CD4-positive, alpha-beta memory T cell (primary cell): ENCODE measurements around the gene OR5K2. TPM values are rescaled to one million over a fixed set of nuclear protein-coding genes. Genes with fewer than 3 reads are reported as not detected.

ENCODE experiments used
- CTCF ChIA-PET: fragments of 350-600 bp; sonication (Branson Sonifier 250); formaldehyde crosslinking; loops from one replicate; lab custom pipeline; 2021; ENCODE audit warnings: inconsistent platforms; ENCODE audit not compliant: partially characterized antibody; lab: Charles Lee
- POLR2A ChIA-PET: fragments of 350-600 bp; sonication (Branson Sonifier 250); formaldehyde crosslinking; loops from one replicate; lab custom pipeline; 2021; ENCODE audit not compliant: partially characterized antibody; lab: Charles Lee
- DNase-seq, 5 donors: peaks; one replicate each; pipeline versions ENCODE4 v3.0.0 to v3.0.0-alpha.2; 2020 to 2022; ENCODE audit warnings: mixed read lengths in 1 of 5
- H3K27ac ChIP-seq: one replicate; pipeline ENCODE4 v1.7.0; 2013; ENCODE audit warnings: low read depth, low read length
- H3K27me3 ChIP-seq: 2 replicates; pipeline ENCODE4 v1.7.0; 2013; ENCODE audit warnings: mild to moderate bottlenecking, low read length, moderate library complexity; ENCODE audit not compliant: insufficient read depth
- H3K36me3 ChIP-seq: 2 replicates; pipeline ENCODE4 v1.7.0; 2013; ENCODE audit warnings: mild to moderate bottlenecking, low read length, moderate library complexity; ENCODE audit not compliant: insufficient read depth
- H3K4me1 ChIP-seq: 2 replicates; pipeline ENCODE4 v1.7.0; 2013; ENCODE audit warnings: mild to moderate bottlenecking, low read length, moderate library complexity; ENCODE audit not compliant: insufficient read depth
- H3K4me3 ChIP-seq, 2 donors: one replicate each; pipeline ENCODE4 v1.7.0; 2013; ENCODE audit warnings: low read length in 2 of 2, mild to moderate bottlenecking in 1 of 2
- H3K9me3 ChIP-seq, 2 donors: one replicate each; pipeline ENCODE4 v1.7.0; 2013; ENCODE audit warnings: low read length in 2 of 2, control low read depth in 1 of 2; ENCODE audit not compliant: control insufficient read depth in 1 of 2
- H3K27ac Mint-ChIP-seq, 7 donors: one replicate each; pipeline ENCODE4 v1.8.0; 2020 to 2021; ENCODE audit warnings: mixed read lengths in 7 of 7, mild to moderate bottlenecking in 6 of 7, inconsistent platforms in 3 of 7, moderate library complexity in 3 of 7
- H3K27me3 Mint-ChIP-seq, 2 donors: one replicate each; pipeline ENCODE4 v1.8.0; 2020 to 2021; ENCODE audit warnings: mixed read lengths in 2 of 2
- H3K36me3 Mint-ChIP-seq, 2 donors: one replicate each; pipeline ENCODE4 v1.8.0; 2020 to 2021; ENCODE audit warnings: mixed read lengths in 2 of 2, inconsistent platforms in 1 of 2, mild to moderate bottlenecking in 1 of 2
- H3K4me1 Mint-ChIP-seq, 4 donors: one replicate each; pipeline ENCODE4 v1.8.0; 2020 to 2021; ENCODE audit warnings: mixed read lengths in 4 of 4, mild to moderate bottlenecking in 1 of 4
- H3K4me3 Mint-ChIP-seq, 8 donors: one replicate each; pipeline ENCODE4 v1.8.0; 2020 to 2021; ENCODE audit warnings: mixed read lengths in 8 of 8, mild to moderate bottlenecking in 7 of 8, moderate library complexity in 6 of 8, inconsistent platforms in 3 of 8
- H3K9me3 Mint-ChIP-seq, 8 donors: one replicate each; pipeline ENCODE4 v1.8.0; 2020 to 2021; ENCODE audit warnings: mixed read lengths in 8 of 8, mild to moderate bottlenecking in 5 of 8, inconsistent platforms in 3 of 8, moderate library complexity in 1 of 8
- intact Hi-C: fragments of 100-400 bp; cut with micrococcal nuclease; formaldehyde crosslinking; loops from one replicate; pipeline ENCODE4 v1.15.1; 2023
- polyA plus RNA-seq, 2 donors: library from polyadenylated mRNA; unstranded; fragments of 300-500 nt; fragmentation: Illumina TruSeq; gene quantifications; one replicate each; pipeline ENCODE4 v1.2.3, GENCODE V29; 2021
- total RNA-seq, 2 experiments: library from RNA; stranded (reverse); gene quantifications; one replicate each; pipeline ENCODE4 v1.2.3, GENCODE V29; 2021

Gene OR5K2
- total and polyA plus RNA-seq, 4 experiments from 2014 or later: not detected

GRCh38 chr3:98529856-98530459, 32.5 kb downstream of the OR5K2 start:
- Mint-ChIP-seq H3K27me3 (no peaks in the 10 kb centered on the region), H3K4me3 (no peak overlapping the region), H3K36me3 (no peaks in the 10 kb centered on the region), H3K9me3 (peaks cover 0 to 2% (median 0%) of the 10 kb centered on the region in 8 donors), H3K27ac (peak overlapping the region in 2 of 7 donors; percentile 52 to 70), H3K4me1 (peaks cover 12 to 24% (median 16%) of the 10 kb centered on the region in 4 donors)
- H3K4me1 ChIP-seq: peaks cover 9% of the 10 kb centered on the region
- no peaks in the 10 kb centered on the region for H3K36me3 ChIP-seq
- no peak overlapping the region for H3K4me3 ChIP-seq
- no peak for DNase-seq
- no peak overlapping the region for H3K27ac ChIP-seq
- ChIA-PET POLR2A (interaction anchor here (1.7 to 10.7 kb wide), 2 partner anchors 25 to 34 kb away, joined by 4 to 163 read pairs; no protein-coding TSS in a partner anchor), CTCF (interaction anchor here (0.9 to 1.3 kb wide), 3 partner anchors 11 to 34 kb away, joined by 3 to 5 read pairs (median 4); no protein-coding TSS in a partner anchor)
- H3K9me3 ChIP-seq: no peaks in the 10 kb centered on the region
- intact Hi-C loops: no loop called here
- H3K27me3 ChIP-seq: no peaks in the 10 kb centered on the region

DNA sequence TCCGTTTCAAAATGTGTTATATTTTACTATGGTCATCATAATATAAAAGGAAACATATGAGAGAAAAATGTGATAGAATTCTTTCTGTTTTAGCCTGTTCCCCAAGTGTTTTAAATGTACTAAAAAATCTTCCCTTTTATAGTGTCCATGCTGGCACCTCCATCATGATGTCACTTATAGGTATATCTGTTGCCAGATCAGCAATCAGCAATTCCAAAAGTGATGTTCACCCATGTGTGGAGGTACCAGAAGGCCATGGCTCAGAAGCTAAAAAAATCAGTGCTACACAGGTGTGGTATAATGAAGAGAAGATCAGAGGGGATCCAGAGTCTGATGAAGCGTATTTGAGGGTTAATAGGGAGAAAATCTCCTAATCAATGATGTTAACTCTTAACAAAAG, 33.2 kb downstream of the OR5K2 start:
- H3K36me3 ChIP-seq: no peaks in the 10 kb centered on the region
- Mint-ChIP-seq H3K27me3 (no peaks in the 10 kb centered on the region), H3K4me1 (peaks cover 7 to 18% (median 15%) of the 10 kb centered on the region in 4 donors), H3K27ac (no peak overlapping the region), H3K9me3 (peaks cover 0 to 2% (median 0%) of the 10 kb centered on the region in 8 donors), H3K36me3 (no peaks in the 10 kb centered on the region), H3K4me3 (no peak overlapping the region)
- POLR2A ChIA-PET: interaction anchor here (1.7 to 10.7 kb wide), 2 partner anchors 25 to 34 kb away, joined by 4 to 163 read pairs; no protein-coding TSS in a partner anchor
- no peak for DNase-seq
- no peaks in the 10 kb centered on the region for H3K9me3 ChIP-seq
- H3K27me3 ChIP-seq: no peaks in the 10 kb centered on the region
- CTCF ChIA-PET: interaction anchor here (1.3 kb wide), 2 partner anchors 10 to 12 kb away, joined by 4 to 5 read pairs; no protein-coding TSS in a partner anchor
- no peak overlapping the region for H3K4me3 ChIP-seq
- intact Hi-C loops: no loop called here
- peaks cover 3% of the 10 kb centered on the region for H3K4me1 ChIP-seq
- H3K27ac ChIP-seq: no peak overlapping the region

- Mint-ChIP-seq H3K4me3 (peak within 1 kb of the TSS; percentile 44 to 89 (median 68)), H3K27ac (peak within 1 kb of the TSS in 6 of 7 donors; percentile 24 to 81 (median 46)), H3K9me3 (peaks cover 0 to 2% (median 0%) of the 10 kb centered on the region in 8 donors), H3K36me3 (no peaks in the 10 kb centered on the region), H3K27me3 (no peaks in the 10 kb centered on the region), H3K4me1 (peaks cover 10 to 19% (median 16%) of the 10 kb centered on the region in 4 donors)
- POLR2A ChIA-PET: interaction anchor here (1.3 to 13.1 kb wide), 6 partner anchors 10 to 41 kb away, joined by 4 to 163 read pairs (median 32); partner anchors contain the start of gene CLDND1
- intact Hi-C loops: no loop called here
- H3K4me3 ChIP-seq: peak within 1 kb of the TSS in 1 of 2 donors; percentile 3
- no peaks in the 10 kb centered on the region for H3K27me3 ChIP-seq
- peak in 1 of 5 donors; percentile 58 for DNase-seq
- no peaks in the 10 kb centered on the region for H3K4me1 ChIP-seq
- no peaks in the 10 kb centered on the region for H3K36me3 ChIP-seq
- no peaks in the 10 kb centered on the region for H3K9me3 ChIP-seq
- CTCF ChIA-PET: interaction anchor here (3.1 kb wide), 1 partner anchor 40 kb away, joined by 12 read pairs; no protein-coding TSS in a partner anchor
- peak within 1 kb of the TSS; percentile 9 for H3K27ac ChIP-seq
Observed at GRCh38 chr3:98531622-98532274, 34.3 kb downstream of the OR5K2 start, which contains the start of gene GPR15. GPR15 (plus strand) TSS chr3:98531978; CDS start chr3:98532034, 56 bp downstream.

- POLR2A ChIA-PET: interaction anchor here (1.2 to 13.1 kb wide), 8 partner anchors 10 to 61 kb away, joined by 3 to 163 read pairs (median 10); partner anchors contain the start of genes CLDND1 and CPOX
- Mint-ChIP-seq H3K36me3 (no peaks in the 10 kb centered on the region), H3K4me1 (peaks cover 13 to 21% (median 18%) of the 10 kb centered on the region in 4 donors)
Observed at GRCh38 chr3:98532275-98532637, 34.8 kb downstream of the OR5K2 start.

DNA sequence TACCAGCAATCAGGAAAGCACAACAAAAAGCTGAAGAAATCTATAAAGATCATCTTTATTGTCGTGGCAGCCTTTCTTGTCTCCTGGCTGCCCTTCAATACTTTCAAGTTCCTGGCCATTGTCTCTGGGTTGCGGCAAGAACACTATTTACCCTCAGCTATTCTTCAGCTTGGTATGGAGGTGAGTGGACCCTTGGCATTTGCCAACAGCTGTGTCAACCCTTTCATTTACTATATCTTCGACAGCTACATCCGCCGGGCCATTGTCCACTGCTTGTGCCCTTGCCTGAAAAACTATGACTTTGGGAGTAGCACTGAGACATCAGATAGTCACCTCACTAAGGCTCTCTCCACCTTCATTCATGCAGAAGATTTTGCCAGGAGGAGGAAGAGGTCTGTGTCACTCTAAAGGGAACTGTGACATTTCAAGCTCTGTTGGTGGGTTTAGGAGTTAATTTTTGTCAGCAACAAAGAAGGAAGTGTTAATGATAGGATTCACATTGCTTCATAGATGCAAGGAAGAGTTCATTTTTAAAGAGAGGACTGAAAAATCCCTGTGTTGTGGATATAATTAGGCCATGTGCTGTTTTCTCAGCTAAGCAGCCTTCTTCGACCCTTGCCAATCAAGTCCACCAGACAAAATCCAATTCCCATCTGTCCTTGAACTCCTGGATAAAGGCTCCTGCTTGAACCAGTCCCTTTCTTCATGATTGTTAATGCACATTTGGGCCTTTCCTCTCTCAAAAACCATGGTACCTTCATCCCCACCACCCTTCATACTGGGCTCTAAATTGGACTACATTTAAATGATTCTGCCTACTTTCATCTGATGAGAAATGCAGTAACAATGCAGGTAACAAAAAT, 35.5 kb downstream of the OR5K2 start:
- Histone ChIP-seq H3K9me3 (no peaks in the 10 kb centered on the region), H3K36me3 (no peaks in the 10 kb centered on the region), H3K4me3 (peak overlapping the region in 1 of 2 donors; percentile 3), H3K4me1 (no peaks in the 10 kb centered on the region), H3K27me3 (no peaks in the 10 kb centered on the region), H3K27ac (peak overlapping the region; percentile 9)
- Mint-ChIP-seq H3K36me3 (no peaks in the 10 kb centered on the region), H3K4me1 (peaks cover 13 to 21% (median 18%) of the 10 kb centered on the region in 4 donors), H3K27me3 (no peaks in the 10 kb centered on the region), H3K27ac (peak overlapping the region in 5 of 7 donors; percentile 26 to 81 (median 51)), H3K4me3 (peak overlapping the region; percentile 44 to 89 (median 68)), H3K9me3 (peaks cover 0 to 2% (median 0%) of the 10 kb centered on the region in 8 donors)
- DNase-seq: no peak
- intact Hi-C loops: no loop called here
- POLR2A ChIA-PET: interaction anchor here (1.1 to 13.1 kb wide), 11 partner anchors 10 to 62 kb away, joined by 3 to 163 read pairs (median 5); partner anchors contain the start of genes CLDND1 and CPOX
- CTCF ChIA-PET: interaction anchor here (0.9 to 3.1 kb wide), 3 partner anchors 10 to 64 kb away, joined by 3 to 12 read pairs (median 11); partner anchors contain the start of gene CLDND1

More at GRCh38 chr3:98532275-98532637, 34.8 kb downstream of the OR5K2 start:
- intact Hi-C loops: no loop called here
- Mint-ChIP-seq H3K4me3 (peak overlapping the region; percentile 44 to 89 (median 68)), H3K9me3 (peaks cover 0 to 2% (median 0%) of the 10 kb centered on the region in 8 donors), H3K27me3 (no peaks in the 10 kb centered on the region), H3K27ac (peak overlapping the region in 5 of 7 donors; percentile 26 to 78 (median 37))
- no peaks in the 10 kb centered on the region for H3K4me1 ChIP-seq
- CTCF ChIA-PET: interaction anchor here (2.2 to 3.1 kb wide), 2 partner anchors 9 to 40 kb away, joined by 11 to 12 read pairs; partner anchors contain the start of gene CLDND1
- H3K9me3 ChIP-seq: no peaks in the 10 kb centered on the region
- H3K36me3 ChIP-seq: no peaks in the 10 kb centered on the region
- H3K4me3 ChIP-seq: no peak overlapping the region
- no peak for DNase-seq
- no peaks in the 10 kb centered on the region for H3K27me3 ChIP-seq
- peak overlapping the region; percentile 9 for H3K27ac ChIP-seq

- H3K4me3 Mint-ChIP-seq: peak overlapping the region in 5 of 8 donors; percentile 33 to 89 (median 69)
- Histone ChIP-seq H3K9me3 (no peaks in the 10 kb centered on the region), H3K36me3 (no peaks in the 10 kb centered on the region), H3K27me3 (no peaks in the 10 kb centered on the region), H3K27ac (no peak overlapping the region), H3K4me1 (peaks cover 2% of the 10 kb centered on the region), H3K4me3 (peak overlapping the region in 1 of 2 donors; percentile 1)
- H3K36me3 Mint-ChIP-seq: no peaks in the 10 kb centered on the region
- ChIA-PET CTCF (interaction anchor here (2.2 to 3.1 kb wide), 2 partner anchors 11 to 38 kb away, joined by 11 to 12 read pairs; partner anchors contain the start of gene CLDND1), POLR2A (interaction anchor here (1.2 to 13.1 kb wide), 5 partner anchors 12 to 61 kb away, joined by 3 to 163 read pairs (median 52); partner anchors contain the start of gene CLDND1)
- no peak for DNase-seq
- peaks cover 16 to 21% (median 19%) of the 10 kb centered on the region in 4 donors for H3K4me1 Mint-ChIP-seq
- H3K27me3 Mint-ChIP-seq: no peaks in the 10 kb centered on the region
- peaks cover 0 to 2% (median 0%) of the 10 kb centered on the region in 8 donors for H3K9me3 Mint-ChIP-seq
- intact Hi-C loops: no loop called here
- H3K27ac Mint-ChIP-seq: peak overlapping the region in 1 of 7 donors; percentile 9
Observed at GRCh38 chr3:98534168-98534567, 36.7 kb downstream of the OR5K2 start.
